ENCODE measurements around the gene EEF1G.

EEF1G gene

DNA sequence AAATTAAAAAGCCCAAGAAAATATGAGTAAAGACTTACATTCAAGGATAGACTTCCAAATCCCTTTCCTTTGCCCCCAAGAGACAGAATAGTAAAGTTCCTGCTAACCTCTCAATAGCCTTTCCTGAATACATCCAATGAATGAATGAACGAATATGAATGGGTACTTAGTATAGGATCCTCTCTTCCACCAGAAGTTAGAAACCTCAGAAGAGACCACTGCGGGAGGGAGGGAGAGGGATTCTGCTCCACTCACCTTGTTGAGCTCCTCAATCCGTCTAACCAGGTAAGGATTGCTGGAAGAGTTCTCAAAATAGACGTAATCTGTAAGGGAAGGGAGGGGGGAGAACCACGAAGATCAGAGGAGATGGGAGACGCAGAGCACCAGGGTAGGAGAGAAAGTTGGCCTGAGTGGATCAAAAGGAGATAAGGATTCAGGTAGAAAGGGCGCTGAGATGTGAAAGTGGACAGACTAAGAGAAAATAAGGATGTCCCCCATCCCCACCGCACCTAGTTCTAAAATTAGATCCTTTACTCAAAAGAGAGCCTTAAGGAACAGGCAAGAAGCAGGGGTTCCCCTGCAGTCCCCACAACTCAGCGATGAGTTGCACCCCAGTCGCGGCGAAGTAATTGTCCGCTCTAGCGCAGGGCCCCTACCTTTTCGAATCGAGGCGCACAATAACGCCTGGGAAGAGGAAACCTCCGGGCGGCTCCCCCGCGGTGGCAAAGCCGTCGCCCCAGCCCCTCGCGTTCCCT, 26.9 kb upstream of the EEF1G start:
- H3K9me3 ChIP-seq (ENCODE audit: control extremely low read depth in 1 of 5, control insufficient read depth in 4 of 5, insufficient read depth in 2 of 5, low read depth in 1 of 5, low read length in 4 of 5): no peaks in the 10 kb centered on the region
- no peaks in the 10 kb centered on the region for H3K27me3 ChIP-seq (replicated peaks in 2 of 5; ENCODE audit: control insufficient read depth in 4 of 5, insufficient read depth in 5 of 5, low read length in 4 of 5)
- POLR2A ChIA-PET: interaction anchor here (1.2 to 3.3 kb wide), 4 partner anchors 9 to 281 kb away, joined by 3 to 30 read pairs (median 6); partner anchors contain the start of genes EEF1G and TUT1
- H3K36me3 ChIP-seq (ENCODE audit: control insufficient read depth in 4 of 4, insufficient read depth in 4 of 4, low read length in 3 of 4): peaks cover 12 to 68% (median 44%) of the 10 kb centered on the region in 4 experiments
- H3K27ac ChIP-seq (ENCODE audit: insufficient read depth in 1 of 2, low read depth in 1 of 2, low read length in 2 of 2, poor library complexity in 1 of 2, severe bottlenecking in 2 of 2): peak overlapping the region; percentile 85 to 94
- H3K4me3 ChIP-seq (ENCODE audit: control insufficient read depth in 1 of 7, extremely low read depth in 1 of 7, insufficient read depth in 4 of 7, low read depth in 2 of 7, low read length in 6 of 7): peak overlapping the region; percentile 71 to 97 (median 94)
- peaks cover 18 to 43% (median 32%) of the 10 kb centered on the region in 4 experiments for H3K4me1 ChIP-seq (ENCODE audit: control extremely low read depth in 1 of 4, control insufficient read depth in 4 of 4, insufficient read depth in 4 of 4, low read length in 3 of 4)
- CTCF ChIA-PET: interaction anchor here (1.5 to 2.6 kb wide), 4 partner anchors 8 to 107 kb away, joined by 3 to 15 read pairs (median 6); partner anchors contain the start of genes GNG3 and TUT1
- peak in 1 of 3 donors; percentile 19 for DNase-seq
- 0% methylated on average over 22 of the region's 26 CpGs for WGBS (ENCODE audit: insufficient coverage)

DNA sequence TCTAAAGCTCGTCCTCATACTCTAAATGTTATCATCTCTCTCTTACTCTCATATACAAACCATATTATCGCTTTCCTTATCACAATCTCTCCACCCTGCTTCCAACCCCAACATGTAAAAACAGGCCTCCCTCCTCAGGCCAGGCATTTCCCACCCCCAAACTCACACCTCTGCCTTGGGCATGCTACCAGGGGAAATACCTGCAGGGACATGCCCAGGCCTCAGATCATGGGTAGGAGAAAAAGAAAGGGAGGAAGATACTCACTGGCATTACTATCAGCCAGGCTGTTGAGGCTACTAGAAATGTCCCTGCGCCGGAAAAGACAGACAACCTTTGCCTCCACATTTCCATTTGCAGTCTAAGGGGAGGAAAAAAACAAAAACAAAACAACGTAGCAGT, 26.2 kb upstream of the EEF1G start:
- H3K36me3 ChIP-seq (ENCODE audit: control insufficient read depth in 4 of 4, insufficient read depth in 4 of 4, low read length in 3 of 4): peaks cover 15 to 68% (median 46%) of the 10 kb centered on the region in 4 experiments

DNA sequence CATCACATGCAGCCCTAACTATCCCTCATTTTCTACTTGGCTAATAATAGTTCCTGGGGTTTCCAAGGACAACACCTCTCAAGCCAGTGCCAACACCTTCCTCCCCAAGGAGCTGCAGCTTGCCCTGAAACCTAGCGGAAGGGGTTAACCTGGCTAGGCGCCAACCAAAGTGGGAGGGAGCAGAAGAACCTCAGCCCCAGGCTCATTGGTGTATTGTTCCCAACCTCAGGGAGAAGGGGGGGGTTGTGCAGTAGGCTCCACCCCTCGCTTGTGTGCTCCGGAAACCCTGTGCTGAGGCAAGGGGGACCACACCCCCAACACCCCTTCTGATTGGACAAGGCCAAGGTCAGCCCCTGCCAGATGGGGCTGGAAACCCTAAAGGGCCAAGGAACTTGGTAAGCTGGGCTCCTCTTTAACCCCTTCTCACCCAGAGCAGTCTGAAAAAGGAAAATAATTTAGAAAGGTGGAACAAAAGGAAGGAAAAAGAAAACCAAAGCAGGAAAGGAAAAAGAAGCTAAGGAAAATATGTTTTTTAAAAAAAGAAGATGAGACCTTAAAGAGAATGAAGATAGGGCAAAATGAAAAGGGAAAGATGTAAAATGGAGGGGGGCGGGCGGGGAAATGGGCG, 25.5 kb upstream of the EEF1G start:
- ChIA-PET POLR2A (interaction anchor here (1.0 kb wide), 1 partner anchor 128 kb away, joined by 3 read pairs; the partner anchor contains the start of gene HNRNPUL2), CTCF (interaction anchor here (1.0 to 2.0 kb wide), 4 partner anchors 10 to 205 kb away, joined by 3 to 15 read pairs (median 4); partner anchors contain the start of genes EML3 and ROM1)
- Histone ChIP-seq H3K27ac (ENCODE audit: insufficient read depth in 1 of 2, low read depth in 1 of 2, low read length in 2 of 2, poor library complexity in 1 of 2, severe bottlenecking in 2 of 2) (peak overlapping the region; percentile 85 to 94), H3K9me3 (ENCODE audit: control extremely low read depth in 1 of 5, control insufficient read depth in 4 of 5, insufficient read depth in 2 of 5, low read depth in 1 of 5, low read length in 4 of 5) (no peaks in the 10 kb centered on the region), H3K27me3 (replicated peaks in 2 of 5; ENCODE audit: control insufficient read depth in 4 of 5, insufficient read depth in 5 of 5, low read length in 4 of 5) (no peaks in the 10 kb centered on the region), H3K4me1 (ENCODE audit: control extremely low read depth in 1 of 4, control insufficient read depth in 4 of 4, insufficient read depth in 4 of 4, low read length in 3 of 4) (peaks cover 18 to 43% (median 32%) of the 10 kb centered on the region in 4 experiments), H3K4me3 (ENCODE audit: control insufficient read depth in 1 of 7, extremely low read depth in 1 of 7, insufficient read depth in 4 of 7, low read depth in 2 of 7, low read length in 6 of 7) (peak overlapping the region in 5 of 7 experiments; percentile 91 to 97 (median 94)), H3K36me3 (ENCODE audit: control insufficient read depth in 4 of 4, insufficient read depth in 4 of 4, low read length in 3 of 4) (peaks cover 15 to 70% (median 47%) of the 10 kb centered on the region in 4 experiments)
- WGBS (ENCODE audit: insufficient coverage): 0% methylated on average over 2 of the region's 7 CpGs
- DNase-seq: peak; percentile 100

More for the DNA sequence above, 26.2 kb upstream of the EEF1G start:
- Histone ChIP-seq H3K9me3 (ENCODE audit: control extremely low read depth in 1 of 5, control insufficient read depth in 4 of 5, insufficient read depth in 2 of 5, low read depth in 1 of 5, low read length in 4 of 5) (no peaks in the 10 kb centered on the region), H3K27ac (ENCODE audit: insufficient read depth in 1 of 2, low read depth in 1 of 2, low read length in 2 of 2, poor library complexity in 1 of 2, severe bottlenecking in 2 of 2) (peak overlapping the region; percentile 85 to 94), H3K4me3 (ENCODE audit: control insufficient read depth in 1 of 7, extremely low read depth in 1 of 7, insufficient read depth in 4 of 7, low read depth in 2 of 7, low read length in 6 of 7) (peak overlapping the region in 6 of 7 experiments; percentile 71 to 97 (median 94)), H3K4me1 (ENCODE audit: control extremely low read depth in 1 of 4, control insufficient read depth in 4 of 4, insufficient read depth in 4 of 4, low read length in 3 of 4) (peaks cover 18 to 43% (median 32%) of the 10 kb centered on the region in 4 experiments), H3K27me3 (replicated peaks in 2 of 5; ENCODE audit: control insufficient read depth in 4 of 5, insufficient read depth in 5 of 5, low read length in 4 of 5) (no peaks in the 10 kb centered on the region)
- POLR2A ChIA-PET: interaction anchor here (1.0 to 3.3 kb wide), 2 partner anchors 8 to 127 kb away, joined by 3 to 30 read pairs; partner anchors contain the start of genes HNRNPUL2 and TUT1
- no peak for DNase-seq
- 75% methylated on average over 2 of the region's 5 CpGs for WGBS (ENCODE audit: insufficient coverage)
- CTCF ChIA-PET: interaction anchor here (1.0 to 2.6 kb wide), 5 partner anchors 8 to 205 kb away, joined by 3 to 15 read pairs (median 5); partner anchors contain the start of genes EML3, ROM1 and TUT1

DNA sequence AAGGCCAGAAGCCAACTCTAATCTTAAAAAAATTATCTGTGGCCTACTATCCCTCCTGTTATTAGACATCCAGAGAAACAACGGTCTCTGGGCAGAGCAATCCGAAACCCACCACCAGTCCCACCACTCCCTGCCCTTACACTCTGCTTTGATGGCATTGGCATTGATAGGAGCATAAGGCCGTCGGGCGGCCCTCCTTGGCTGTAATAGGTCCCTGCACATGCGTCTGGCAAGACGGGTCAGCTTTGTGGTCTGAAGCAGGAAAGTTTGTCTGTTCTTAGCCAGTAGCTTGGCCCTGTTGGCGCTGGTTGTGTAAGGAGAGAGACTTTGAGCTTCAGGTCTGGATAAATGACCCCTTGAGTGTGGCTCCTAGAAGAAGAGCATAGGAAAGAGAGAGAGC, 21.4 kb upstream of the EEF1G start:
- Histone ChIP-seq H3K27me3 (replicated peaks in 2 of 5; ENCODE audit: control insufficient read depth in 4 of 5, insufficient read depth in 5 of 5, low read length in 4 of 5) (no peaks in the 10 kb centered on the region), H3K27ac (ENCODE audit: insufficient read depth in 1 of 2, low read depth in 1 of 2, low read length in 2 of 2, poor library complexity in 1 of 2, severe bottlenecking in 2 of 2) (no peak overlapping the region), H3K36me3 (ENCODE audit: control insufficient read depth in 4 of 4, insufficient read depth in 4 of 4, low read length in 3 of 4) (peaks cover 15 to 68% (median 46%) of the 10 kb centered on the region in 4 experiments), H3K9me3 (ENCODE audit: control extremely low read depth in 1 of 5, control insufficient read depth in 4 of 5, insufficient read depth in 2 of 5, low read depth in 1 of 5, low read length in 4 of 5) (no peaks in the 10 kb centered on the region), H3K4me3 (ENCODE audit: control insufficient read depth in 1 of 7, extremely low read depth in 1 of 7, insufficient read depth in 4 of 7, low read depth in 2 of 7, low read length in 6 of 7) (no peak overlapping the region), H3K4me1 (ENCODE audit: control extremely low read depth in 1 of 4, control insufficient read depth in 4 of 4, insufficient read depth in 4 of 4, low read length in 3 of 4) (peaks cover 24 to 44% (median 39%) of the 10 kb centered on the region in 4 experiments)
- 94% methylated on average over 8 of the region's 8 CpGs for WGBS (ENCODE audit: insufficient coverage)
- ChIA-PET POLR2A (interaction anchor here (0.5 kb wide), 1 partner anchor 237 kb away, joined by 4 read pairs; the partner anchor contains the start of gene STX5), CTCF (interaction anchor here (0.9 to 6.9 kb wide), 5 partner anchors 9 to 168 kb away, joined by 3 to 62 read pairs (median 13); no protein-coding TSS in a partner anchor)
- DNase-seq: no peak

DNA sequence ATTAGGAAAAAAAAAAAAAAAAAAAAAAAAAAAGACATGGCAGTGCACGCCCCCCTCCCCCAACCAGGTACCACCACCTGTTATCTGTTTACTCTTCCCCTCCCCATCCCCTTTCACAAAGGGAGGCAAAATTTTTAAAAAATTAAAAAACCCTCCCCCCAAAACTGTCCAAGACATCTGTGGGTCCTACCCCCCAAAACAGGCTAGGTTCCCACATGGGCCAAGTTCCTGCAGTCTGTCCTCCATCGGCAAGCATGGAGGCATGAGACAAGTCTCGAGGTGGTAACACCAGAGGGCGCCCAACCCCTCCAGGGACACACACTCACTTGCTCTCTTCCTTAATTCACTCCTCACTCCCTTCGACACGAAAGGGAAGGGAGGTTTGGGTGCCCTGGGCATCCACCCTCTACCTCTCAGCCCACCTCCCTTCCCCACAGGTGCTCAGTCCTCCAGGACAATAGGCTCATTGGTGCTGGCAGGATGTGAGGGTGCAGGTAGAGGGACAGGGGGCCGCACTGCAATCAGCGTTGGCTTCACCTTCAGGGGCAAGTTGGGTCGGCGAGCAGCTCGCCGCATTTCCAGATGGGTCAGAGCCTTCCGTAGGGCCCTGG, 19.8 kb upstream of the EEF1G start:
- Histone ChIP-seq H3K4me3 (ENCODE audit: control insufficient read depth in 1 of 7, extremely low read depth in 1 of 7, insufficient read depth in 4 of 7, low read depth in 2 of 7, low read length in 6 of 7) (no peak overlapping the region), H3K27ac (ENCODE audit: insufficient read depth in 1 of 2, low read depth in 1 of 2, low read length in 2 of 2, poor library complexity in 1 of 2, severe bottlenecking in 2 of 2) (peak overlapping the region in 1 of 2 experiments; percentile 99), H3K4me1 (ENCODE audit: control extremely low read depth in 1 of 4, control insufficient read depth in 4 of 4, insufficient read depth in 4 of 4, low read length in 3 of 4) (peaks cover 16 to 38% (median 31%) of the 10 kb centered on the region in 4 experiments), H3K27me3 (replicated peaks in 2 of 5; ENCODE audit: control insufficient read depth in 4 of 5, insufficient read depth in 5 of 5, low read length in 4 of 5) (no peaks in the 10 kb centered on the region), H3K36me3 (ENCODE audit: control insufficient read depth in 4 of 4, insufficient read depth in 4 of 4, low read length in 3 of 4) (peaks cover 15 to 61% (median 48%) of the 10 kb centered on the region in 4 experiments), H3K9me3 (ENCODE audit: control extremely low read depth in 1 of 5, control insufficient read depth in 4 of 5, insufficient read depth in 2 of 5, low read depth in 1 of 5, low read length in 4 of 5) (no peaks in the 10 kb centered on the region)
- CTCF ChIA-PET: interaction anchor here (0.6 to 6.9 kb wide), 26 partner anchors 8 to 270 kb away, joined by 3 to 62 read pairs (median 5); partner anchors contain the start of genes C11orf98, CSKMT, EEF1G and GANAB
- 71% methylated on average over 10 of the region's 13 CpGs for WGBS (ENCODE audit: insufficient coverage)
- peak; percentile 88 to 94 (median 94) for DNase-seq
- POLR2A ChIA-PET: interaction anchor here (1.4 kb wide), 1 partner anchor 28 kb away, joined by 5 read pairs; the partner anchor contains the start of gene B3GAT3

DNA sequence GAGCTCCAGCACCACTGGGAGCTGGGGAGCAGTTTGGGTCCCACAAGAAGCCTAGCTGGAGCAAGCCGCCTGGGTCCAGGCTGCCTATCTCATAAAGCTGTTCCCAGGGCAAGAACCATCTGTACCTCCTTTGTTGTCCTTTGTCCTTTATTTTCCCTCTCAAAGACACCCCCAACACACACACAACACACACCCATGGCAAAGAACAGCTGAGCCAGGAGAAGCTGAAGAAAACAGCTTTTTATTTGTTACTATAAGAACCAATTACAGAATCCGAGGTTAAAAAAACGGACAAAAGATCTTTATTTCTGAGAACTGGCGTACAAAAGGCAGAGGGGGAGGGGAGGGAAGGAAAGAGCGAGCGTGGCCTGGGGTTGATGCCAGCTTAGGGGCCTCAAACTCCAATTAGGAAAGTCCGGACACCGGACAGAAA, 19.3 kb upstream of the EEF1G start:
- CTCF ChIA-PET: interaction anchor here (0.9 to 6.9 kb wide), 24 partner anchors 8 to 271 kb away, joined by 3 to 62 read pairs (median 7); partner anchors contain the start of genes EEF1G, GANAB, LBHD1 and MTA2
- no peaks in the 10 kb centered on the region for H3K9me3 ChIP-seq (ENCODE audit: control extremely low read depth in 1 of 5, control insufficient read depth in 4 of 5, insufficient read depth in 2 of 5, low read depth in 1 of 5, low read length in 4 of 5)
- H3K27me3 ChIP-seq (replicated peaks in 2 of 5; ENCODE audit: control insufficient read depth in 4 of 5, insufficient read depth in 5 of 5, low read length in 4 of 5): no peaks in the 10 kb centered on the region
- no peak for DNase-seq
- H3K4me3 ChIP-seq (ENCODE audit: control insufficient read depth in 1 of 7, extremely low read depth in 1 of 7, insufficient read depth in 4 of 7, low read depth in 2 of 7, low read length in 6 of 7): peak overlapping the region in 1 of 7 experiments; percentile 78
- H3K4me1 ChIP-seq (ENCODE audit: control extremely low read depth in 1 of 4, control insufficient read depth in 4 of 4, insufficient read depth in 4 of 4, low read length in 3 of 4): peaks cover 16 to 35% (median 29%) of the 10 kb centered on the region in 4 experiments
- H3K36me3 ChIP-seq (ENCODE audit: control insufficient read depth in 4 of 4, insufficient read depth in 4 of 4, low read length in 3 of 4): peaks cover 12 to 56% (median 46%) of the 10 kb centered on the region in 4 experiments
- WGBS (ENCODE audit: insufficient coverage): 100% methylated on average over 1 of the region's 8 CpGs
- POLR2A ChIA-PET: interaction anchor here (0.6 to 2.7 kb wide), 3 partner anchors 19 to 179 kb away, joined by 3 to 25 read pairs (median 5); partner anchors contain the start of genes B3GAT3 and EEF1G
- H3K27ac ChIP-seq (ENCODE audit: insufficient read depth in 1 of 2, low read depth in 1 of 2, low read length in 2 of 2, poor library complexity in 1 of 2, severe bottlenecking in 2 of 2): peak overlapping the region in 1 of 2 experiments; percentile 99
